Measurements from ENCODE around the gene OR6N1. TPM values are rescaled to one million over a fixed set of nuclear protein-coding genes. Genes with fewer than 3 reads are reported as not detected.

OR6N1 gene
- total RNA-seq, 1 donor: not detected

GRCh38 chr1:158813164-158813563, 41.2 kb upstream of the OR6N1 start:
- no peak overlapping the region for H3K4me3 ChIP-seq (ENCODE audit: low read depth, low read length)
- TF ChIP-seq CTCF (IDR thresholded peaks at IDR 0.05; ENCODE audit: insufficient read depth, low read length): no peak
- DNase-seq (ENCODE audit: low read depth): no peak

GRCh38 chr1:158812336-158812735, 40.3 kb upstream of the OR6N1 start:
- no peak for DNase-seq (ENCODE audit: low read depth)
- TF ChIP-seq CTCF (IDR thresholded peaks at IDR 0.05; ENCODE audit: insufficient read depth, low read length): no peak
- H3K4me3 ChIP-seq (ENCODE audit: low read depth, low read length): no peak overlapping the region

- DNase-seq (ENCODE audit: low read depth): no peak
- no peak overlapping the region for H3K4me3 ChIP-seq (ENCODE audit: low read depth, low read length)
- TF ChIP-seq CTCF (IDR thresholded peaks at IDR 0.05; ENCODE audit: insufficient read depth, low read length): no peak
Observed at GRCh38 chr1:158810311-158810710, 38.3 kb upstream of the OR6N1 start.

GRCh38 chr1:158809862-158810261, 37.9 kb upstream of the OR6N1 start:
- H3K4me3 ChIP-seq (ENCODE audit: low read depth, low read length): no peak overlapping the region
- no peak for TF ChIP-seq CTCF (IDR thresholded peaks at IDR 0.05; ENCODE audit: insufficient read depth, low read length)
- DNase-seq (ENCODE audit: low read depth): no peak

- DNase-seq (ENCODE audit: low read depth): no peak
- TF ChIP-seq CTCF (IDR thresholded peaks at IDR 0.05; ENCODE audit: insufficient read depth, low read length): no peak
- no peak overlapping the region for H3K4me3 ChIP-seq (ENCODE audit: low read depth, low read length)
Observed at GRCh38 chr1:158809256-158809655, 37.3 kb upstream of the OR6N1 start.

- TF ChIP-seq CTCF (IDR thresholded peaks at IDR 0.05; ENCODE audit: insufficient read depth, low read length): no peak
- DNase-seq (ENCODE audit: low read depth): peak; percentile 5
- H3K4me3 ChIP-seq (ENCODE audit: low read depth, low read length): no peak overlapping the region
Observed at GRCh38 chr1:158806916-158807536, 35.0 kb upstream of the OR6N1 start.

- no peak overlapping the region for H3K4me3 ChIP-seq (ENCODE audit: low read depth, low read length)
Observed at GRCh38 chr1:158803678-158804077, 31.7 kb upstream of the OR6N1 start.

More at GRCh38 chr1:158803678-158804077, 31.7 kb upstream of the OR6N1 start:
- no peak for DNase-seq (ENCODE audit: low read depth)
- TF ChIP-seq CTCF (IDR thresholded peaks at IDR 0.05; ENCODE audit: insufficient read depth, low read length): no peak
